GM12891 (cell line): ENCODE measurements around the gene ZNF48.

Experiments used
- POLR2A ChIP-seq: IDR thresholded peaks from 2 replicates; pipeline ENCODE4 v1.6.1; 2011; ENCODE audit warnings: low read depth, low read length, control low read depth
- POLR2AphosphoS5 ChIP-seq: IDR thresholded peaks from 2 replicates; pipeline ENCODE4 v1.6.1; 2011; ENCODE audit warnings: low read depth, low read length, control low read depth

DNA sequence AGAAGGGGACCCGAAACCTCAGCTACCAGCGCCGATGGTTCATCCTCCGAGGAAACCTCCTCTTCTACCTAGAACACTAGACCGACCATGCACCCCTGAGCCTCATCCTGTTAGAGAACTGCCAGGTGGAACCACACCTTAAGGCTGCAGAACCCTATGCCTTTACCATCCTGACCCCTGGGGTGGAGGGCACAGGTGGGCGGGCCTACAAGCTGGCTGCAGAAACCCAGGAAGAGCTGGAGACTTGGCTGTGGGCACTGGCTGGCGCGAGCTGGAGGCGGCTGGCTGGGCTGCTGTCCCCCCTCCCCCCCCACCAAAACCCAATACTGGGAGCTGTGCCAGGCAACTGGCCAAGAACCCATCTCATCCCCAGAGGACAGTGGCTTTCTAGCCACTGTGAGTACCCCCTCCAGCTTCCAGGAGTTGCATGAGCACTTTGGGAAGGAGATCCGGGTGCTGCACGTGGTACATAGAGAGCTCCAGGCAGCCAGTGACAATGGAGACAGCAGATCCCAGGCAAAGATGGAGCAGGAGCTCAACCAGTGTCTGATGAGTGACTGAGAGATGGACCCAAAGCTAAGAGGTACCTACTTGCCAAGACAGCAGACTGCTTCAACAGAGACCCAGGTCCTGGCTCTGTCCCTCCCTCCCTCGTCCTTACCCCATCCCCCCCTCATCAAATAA is 38.7 kb upstream of the ZNF48 start:
- no peak for TF ChIP-seq POLR2AphosphoS5
- TF ChIP-seq POLR2A: no peak
